PC-9 (cell line): ENCODE measurements around the gene GABRA1. TPM values are rescaled to one million over a fixed set of nuclear protein-coding genes. Genes with fewer than 3 reads are reported as not detected.

Experiments used
- BruUV-seq: library from RNA; stranded (reverse); fragments of 400-500 nt; replicated peaks from 2 replicates; lab custom pipeline; 2021; lab: Mats Ljungman, UMichigan
- CTCF ChIA-PET: fragments of 300-600 bp; sonication (Branson Sonifier 250); formaldehyde crosslinking; loops from one replicate; lab custom pipeline; 2022; ENCODE audit warnings: antibody characterized with exemption; lab: Charles Lee
- POLR2A ChIA-PET: fragments of 300-600 bp; sonication (Branson Sonifier 250); formaldehyde crosslinking; loops from one replicate; lab custom pipeline; 2022; ENCODE audit warnings: antibody characterized with exemption; ENCODE audit not compliant: unreplicated experiment; lab: Charles Lee
- DNase-seq, 2 experiments: peaks; one replicate each; pipeline versions ENCODE4 v3.0.0 to v3.0.0-alpha.2; 2015 to 2022; ENCODE audit warnings: mixed read lengths in 1 of 2
- H2AFZ ChIP-seq: fragments of 200-600 bp; sonication (generic); 2 replicates; pipeline ENCODE4 v1.8.1; 2017; ENCODE audit warnings: antibody characterized with exemption
- H3F3A ChIP-seq: fragments of 200-600 bp; sonication (generic); 2 replicates; pipeline ENCODE4 v1.8.1; 2017; ENCODE audit warnings: antibody characterized with exemption, mild to moderate bottlenecking, low read depth; ENCODE audit not compliant: insufficient read depth
- H3K27ac ChIP-seq: fragments of 200-600 bp; sonication (generic); 2 replicates; pipeline ENCODE4 v1.6.1; 2016; ENCODE audit warnings: mixed run types
- H3K27me3 ChIP-seq: fragments of 200-600 bp; sonication (generic); 2 replicates; pipeline ENCODE4 v1.6.1; 2016; ENCODE audit warnings: low read depth, mixed run types; ENCODE audit not compliant: insufficient read depth
- H3K36me3 ChIP-seq: fragments of 200-600 bp; sonication (generic); 2 replicates; pipeline ENCODE4 v1.6.1; 2016; ENCODE audit warnings: low read depth, mixed run types
- H3K4me1 ChIP-seq: fragments of 200-600 bp; sonication (generic); replicated peaks from 2 replicates; pipeline ENCODE4 v1.6.1; 2016; ENCODE audit warnings: mixed run types; ENCODE audit not compliant: insufficient read depth
- H3K4me2 ChIP-seq: fragments of 200-600 bp; sonication (generic); 2 replicates; pipeline ENCODE4 v1.6.1; 2017; ENCODE audit warnings: mixed run types
- H3K4me3 ChIP-seq: fragments of 200-600 bp; sonication (generic); 2 replicates; pipeline ENCODE4 v1.6.1; 2016; ENCODE audit warnings: mixed run types
- H3K79me2 ChIP-seq: fragments of 200-600 bp; sonication (generic); 2 replicates; pipeline ENCODE4 v1.6.1; 2017; ENCODE audit warnings: low read depth, mixed run types
- H3K9me2 ChIP-seq: fragments of 200-600 bp; sonication (generic); 2 replicates; pipeline ENCODE4 v1.8.1; 2017; ENCODE audit warnings: mild to moderate bottlenecking; ENCODE audit not compliant: insufficient read depth
- H3K9me3 ChIP-seq: fragments of 200-600 bp; sonication (generic); 2 replicates; pipeline ENCODE4 v1.8.1; 2016; ENCODE audit warnings: low read depth; ENCODE audit not compliant: insufficient read depth
- H4K20me1 ChIP-seq: fragments of 200-600 bp; sonication (generic); 2 replicates; pipeline ENCODE4 v1.8.1; 2017; ENCODE audit not compliant: insufficient read depth
- EZH2 ChIP-seq: fragments of 200-600 bp; sonication (generic); IDR thresholded peaks from 2 replicates; pipeline ENCODE4 v1.8.0; 2017; ENCODE audit warnings: antibody characterized with exemption, low read depth
- intact Hi-C: fragments of 100-400 bp; cut with micrococcal nuclease; formaldehyde crosslinking; loops from one replicate; pipeline ENCODE4 v1.10.0; 2022; ENCODE audit not compliant: unreplicated experiment
- total RNA-seq: library from RNA; stranded (reverse); gene quantifications from 2 replicates; pipeline ENCODE4 v1.2.3, GENCODE V29; 2021
- TF ChIP-seq, protein P1 (sequence below): fragments of 200-600 bp; sonication (generic); conservative IDR thresholded peaks from 2 replicates; pipeline ENCODE4 v1.6.1; 2017; ENCODE audit warnings: mixed run types, antibody characterized with exemption, mild to moderate bottlenecking, moderate library complexity

GABRA1 gene
- total RNA-seq, 1 experiment from 2014 or later = not detected

DNA sequence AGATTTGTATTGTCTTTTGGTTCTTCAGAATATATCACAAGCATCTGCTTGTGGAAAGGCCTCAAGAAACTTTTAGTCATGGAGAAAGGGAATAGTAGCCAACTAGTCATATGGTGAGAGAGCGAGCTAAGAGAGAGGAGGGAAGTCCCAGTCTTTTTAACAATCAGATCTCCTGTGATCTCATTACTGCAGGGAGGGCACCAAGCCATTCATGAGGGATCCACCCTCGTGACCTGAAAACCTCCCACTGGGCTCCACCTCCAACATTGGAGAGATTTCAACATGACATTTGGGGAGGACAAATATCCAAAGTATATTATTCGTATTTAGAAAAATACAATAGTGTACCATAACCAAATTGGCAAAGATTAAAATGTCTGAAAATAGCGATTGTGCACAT is 99.0 kb downstream of the GABRA1 start:
- intact Hi-C loops = no loop called here
- Histone ChIP-seq H3K4me2 (no peak overlapping the region), H3K4me1 (no peaks in the 10 kb centered on the region), H3K36me3 (no peaks in the 10 kb centered on the region), H2AFZ (no peak overlapping the region), H4K20me1 (no peaks in the 10 kb centered on the region), H3K27ac (no peak overlapping the region), H3F3A (no peaks in the 10 kb centered on the region), H3K9me2 (no peaks in the 10 kb centered on the region), H3K79me2 (no peaks in the 10 kb centered on the region), H3K4me3 (no peak overlapping the region), H3K9me3 (no peaks in the 10 kb centered on the region), H3K27me3 (no peaks in the 10 kb centered on the region)
- ChIA-PET CTCF (no interaction called here), POLR2A (no interaction called here)
- no peak for DNase-seq
- TF ChIP-seq, protein P1, sequence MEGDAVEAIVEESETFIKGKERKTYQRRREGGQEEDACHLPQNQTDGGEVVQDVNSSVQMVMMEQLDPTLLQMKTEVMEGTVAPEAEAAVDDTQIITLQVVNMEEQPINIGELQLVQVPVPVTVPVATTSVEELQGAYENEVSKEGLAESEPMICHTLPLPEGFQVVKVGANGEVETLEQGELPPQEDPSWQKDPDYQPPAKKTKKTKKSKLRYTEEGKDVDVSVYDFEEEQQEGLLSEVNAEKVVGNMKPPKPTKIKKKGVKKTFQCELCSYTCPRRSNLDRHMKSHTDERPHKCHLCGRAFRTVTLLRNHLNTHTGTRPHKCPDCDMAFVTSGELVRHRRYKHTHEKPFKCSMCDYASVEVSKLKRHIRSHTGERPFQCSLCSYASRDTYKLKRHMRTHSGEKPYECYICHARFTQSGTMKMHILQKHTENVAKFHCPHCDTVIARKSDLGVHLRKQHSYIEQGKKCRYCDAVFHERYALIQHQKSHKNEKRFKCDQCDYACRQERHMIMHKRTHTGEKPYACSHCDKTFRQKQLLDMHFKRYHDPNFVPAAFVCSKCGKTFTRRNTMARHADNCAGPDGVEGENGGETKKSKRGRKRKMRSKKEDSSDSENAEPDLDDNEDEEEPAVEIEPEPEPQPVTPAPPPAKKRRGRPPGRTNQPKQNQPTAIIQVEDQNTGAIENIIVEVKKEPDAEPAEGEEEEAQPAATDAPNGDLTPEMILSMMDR = no peak
- no peak for TF ChIP-seq EZH2
- BruUV-seq = no TSS peak

Other genes starting within 250 kb of the GABRA1 start
- gene GABRA6, start 162.4 kb upstream of the GABRA1 start, total RNA-seq = not detected in 2 replicates
- gene GABRG2, start 219.7 kb downstream of the GABRA1 start, total RNA-seq = not detected in 2 replicates